Measurements from ENCODE around the gene PRXL2B. TPM values are rescaled to one million over a fixed set of nuclear protein-coding genes. Genes with fewer than 3 reads are reported as not detected.

Gene PRXL2B
- total RNA-seq, 2 donors from 2014 or later = 5.6 to 8.8 TPM

DNA sequence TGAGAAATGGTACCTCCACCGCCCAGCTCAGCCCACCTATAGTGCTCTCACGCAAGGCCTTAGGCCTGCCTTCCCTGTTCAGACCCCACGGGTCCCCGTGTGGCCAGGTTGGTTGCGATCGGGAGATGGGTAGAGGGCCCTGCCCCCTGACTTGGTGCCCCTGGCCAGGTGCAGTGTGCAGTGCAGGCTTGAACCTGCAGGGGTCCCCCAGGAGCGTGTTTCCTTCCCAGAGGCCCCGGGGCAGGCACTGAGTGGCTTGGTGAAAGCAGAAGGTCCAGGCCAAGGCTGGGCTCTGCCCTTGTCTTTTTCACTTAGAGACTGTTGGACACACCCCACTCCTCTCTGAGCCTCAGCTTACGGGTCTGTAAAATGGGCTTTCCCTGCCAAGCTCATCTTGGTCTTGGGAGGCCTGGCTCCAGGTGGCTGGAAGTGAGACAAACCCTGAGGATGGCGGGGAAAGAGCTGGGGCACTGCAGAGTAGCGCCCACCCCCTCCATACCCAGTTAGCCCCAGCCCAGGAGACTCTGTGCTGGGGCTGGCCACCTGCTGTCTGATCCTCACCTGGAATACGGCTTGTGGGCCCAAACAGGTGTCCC is 47.2 kb upstream of the PRXL2B start:
- DNase-seq (no peak), ATAC-seq (no peak)
- intact Hi-C loops (cut with DNase I) = loop anchor here (5.0 to 10.0 kb wide), 2 partner anchors 45 to 122 kb away; partner anchors contain the start of gene PRXL2B
- H3K27me3 ChIP-seq = peaks cover 0 to 4% of the 10 kb centered on the region in 2 donors
- no peak overlapping the region for H3K27ac ChIP-seq
- no peak overlapping the region for H3K4me3 ChIP-seq
- 53 to 82% methylated on average over 3 to 12 of the region's 12 CpGs for WGBS, 2 donors
- no peaks in the 10 kb centered on the region for H3K4me1 ChIP-seq
- TF ChIP-seq POLR2A (IDR thresholded peaks at IDR 0.05) = no peak
- TF ChIP-seq, protein P1, sequence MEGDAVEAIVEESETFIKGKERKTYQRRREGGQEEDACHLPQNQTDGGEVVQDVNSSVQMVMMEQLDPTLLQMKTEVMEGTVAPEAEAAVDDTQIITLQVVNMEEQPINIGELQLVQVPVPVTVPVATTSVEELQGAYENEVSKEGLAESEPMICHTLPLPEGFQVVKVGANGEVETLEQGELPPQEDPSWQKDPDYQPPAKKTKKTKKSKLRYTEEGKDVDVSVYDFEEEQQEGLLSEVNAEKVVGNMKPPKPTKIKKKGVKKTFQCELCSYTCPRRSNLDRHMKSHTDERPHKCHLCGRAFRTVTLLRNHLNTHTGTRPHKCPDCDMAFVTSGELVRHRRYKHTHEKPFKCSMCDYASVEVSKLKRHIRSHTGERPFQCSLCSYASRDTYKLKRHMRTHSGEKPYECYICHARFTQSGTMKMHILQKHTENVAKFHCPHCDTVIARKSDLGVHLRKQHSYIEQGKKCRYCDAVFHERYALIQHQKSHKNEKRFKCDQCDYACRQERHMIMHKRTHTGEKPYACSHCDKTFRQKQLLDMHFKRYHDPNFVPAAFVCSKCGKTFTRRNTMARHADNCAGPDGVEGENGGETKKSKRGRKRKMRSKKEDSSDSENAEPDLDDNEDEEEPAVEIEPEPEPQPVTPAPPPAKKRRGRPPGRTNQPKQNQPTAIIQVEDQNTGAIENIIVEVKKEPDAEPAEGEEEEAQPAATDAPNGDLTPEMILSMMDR (IDR thresholded peaks at IDR 0.05) = peak in 4 of 7 experiments; percentile 5 to 18 (median 8)
- H3K36me3 ChIP-seq (replicated peaks in 1 of 2; ENCODE audit: insufficient read depth in 1 of 2, low read depth in 2 of 2) = no peaks in the 10 kb centered on the region
- no peaks in the 10 kb centered on the region for H3K9me3 ChIP-seq

DNA sequence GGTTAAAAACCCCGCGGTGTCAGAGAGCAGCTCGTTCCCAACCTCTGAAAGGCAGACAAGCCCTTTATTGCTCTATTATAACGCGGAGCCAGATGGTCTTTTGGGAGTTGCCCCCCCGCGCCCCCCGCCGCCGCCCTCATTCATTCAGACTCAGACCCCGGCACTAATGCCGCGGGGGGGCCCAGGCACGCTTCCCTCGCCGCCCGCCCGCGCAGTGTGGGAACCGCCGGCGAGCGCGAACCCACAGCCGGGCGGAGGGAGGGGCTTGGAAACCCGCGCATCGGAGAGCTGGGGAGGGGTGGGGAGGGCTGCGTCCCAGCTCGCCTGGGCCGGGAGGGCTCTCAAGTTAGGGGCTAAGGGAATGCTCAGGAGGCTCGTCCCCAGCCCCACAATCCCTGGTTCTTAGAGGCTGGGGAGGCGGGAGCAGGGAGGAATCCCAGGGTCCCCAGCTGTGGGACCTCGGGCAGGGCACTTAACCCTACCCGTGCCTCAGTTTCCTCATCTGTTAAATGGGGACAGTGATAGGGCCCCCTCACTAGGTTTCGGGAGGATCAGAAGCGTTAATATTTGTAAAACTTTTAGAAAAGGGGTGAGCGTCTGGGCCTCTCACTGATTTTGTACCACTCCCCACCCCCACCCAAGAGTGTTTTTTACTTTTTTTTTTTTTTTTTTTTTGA is 45.6 kb upstream of the PRXL2B start:
- no peaks in the 10 kb centered on the region for H3K36me3 ChIP-seq (replicated peaks in 1 of 2; ENCODE audit: insufficient read depth in 1 of 2, low read depth in 2 of 2)
- H3K27ac ChIP-seq = no peak overlapping the region
- H3K27me3 ChIP-seq = peaks cover 0 to 4% of the 10 kb centered on the region in 2 donors
- DNase-seq (no peak), ATAC-seq (no peak)
- WGBS, 2 donors = 25 to 55% methylated on average over 6 to 14 of the region's 39 CpGs
- no peaks in the 10 kb centered on the region for H3K9me3 ChIP-seq
- intact Hi-C loops (cut with DNase I) = no loop called here
- TF ChIP-seq POLR2A (IDR thresholded peaks at IDR 0.05) = no peak
- TF ChIP-seq, protein P1 (IDR thresholded peaks at IDR 0.05) = no peak
- H3K4me3 ChIP-seq = no peak overlapping the region
- peaks cover 14% of the 10 kb centered on the region for H3K4me1 ChIP-seq

DNA sequence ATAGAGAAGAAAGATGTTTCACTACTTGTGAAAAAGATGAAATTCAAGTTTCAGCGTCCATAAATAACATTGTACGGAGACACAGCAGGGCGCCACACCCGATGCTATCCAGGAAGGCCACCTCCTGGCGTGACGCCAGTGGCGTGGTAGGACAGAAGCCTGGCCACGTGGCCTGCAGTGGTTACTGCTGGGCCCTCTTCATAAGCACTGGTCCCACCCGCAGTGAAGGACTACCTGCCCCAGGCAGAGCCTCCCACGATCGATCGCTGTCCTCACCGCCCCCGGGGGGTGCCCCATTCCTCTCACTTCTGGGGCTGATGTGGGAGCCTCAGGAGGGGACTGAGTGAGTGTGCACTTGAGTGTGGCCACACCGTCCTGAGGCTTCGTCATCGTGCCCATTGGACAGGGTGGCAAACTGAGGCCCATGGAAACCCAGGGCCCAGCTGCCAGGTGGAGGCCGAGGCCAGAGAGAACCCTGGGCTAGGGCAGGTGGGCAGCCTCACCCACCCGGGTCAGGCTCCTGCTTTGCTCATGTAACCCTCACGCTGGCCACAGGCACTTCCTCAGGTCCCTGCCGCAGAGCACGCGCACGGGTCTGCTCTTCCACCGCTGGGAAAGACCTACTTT is 44.8 kb upstream of the PRXL2B start:
- no peak for TF ChIP-seq POLR2A (IDR thresholded peaks at IDR 0.05)
- TF ChIP-seq, protein P1 (IDR thresholded peaks at IDR 0.05) = no peak
- Histone ChIP-seq H3K36me3 (replicated peaks in 1 of 2; ENCODE audit: insufficient read depth in 1 of 2, low read depth in 2 of 2) (no peaks in the 10 kb centered on the region), H3K4me3 (no peak overlapping the region), H3K27me3 (peaks cover 0 to 4% of the 10 kb centered on the region in 2 donors), H3K4me1 (peaks cover 20% of the 10 kb centered on the region), H3K9me3 (no peaks in the 10 kb centered on the region), H3K27ac (no peak overlapping the region)
- peak in 2 of 4 donors; percentile 57 to 59 for DNase-seq
- intact Hi-C loops (cut with DNase I) = no loop called here
- no peak for ATAC-seq
- 67 to 70% methylated on average over 23 to 25 of the region's 25 CpGs for WGBS, 2 donors

DNA sequence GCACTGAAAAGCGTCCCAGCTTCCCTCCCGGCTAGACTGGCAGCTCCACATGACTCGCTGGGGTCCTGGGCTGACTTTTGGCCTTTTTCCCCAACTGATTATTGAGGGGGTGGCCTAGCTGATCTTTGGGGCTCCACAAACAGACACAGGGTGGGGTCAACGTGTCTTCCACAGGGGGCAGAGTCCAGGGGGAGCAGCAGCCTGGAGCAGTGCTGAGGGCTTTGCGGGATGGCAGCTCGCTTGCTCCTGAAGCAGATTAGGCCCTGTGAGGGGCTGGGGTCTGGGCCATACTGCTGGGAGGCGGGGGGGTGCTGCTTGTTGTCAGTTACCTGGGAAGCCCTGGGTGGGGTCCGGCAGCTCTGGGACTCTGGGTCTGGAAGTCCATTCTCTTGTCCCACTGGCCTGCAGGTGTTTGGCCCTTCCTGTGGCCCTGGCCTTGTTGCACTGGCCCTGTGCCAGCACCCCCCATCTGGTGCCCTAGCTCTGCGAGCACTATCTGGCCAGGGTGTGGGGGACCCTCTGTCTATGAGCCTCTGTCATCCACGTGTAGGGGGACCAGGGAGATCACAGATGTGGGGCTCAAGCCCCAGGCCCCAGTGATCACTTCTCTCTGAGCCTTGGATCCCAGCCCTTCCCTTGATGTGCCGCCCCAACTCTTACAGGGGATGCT is 44.2 kb upstream of the PRXL2B start:
- TF ChIP-seq, protein P1 (IDR thresholded peaks at IDR 0.05) = no peak
- TF ChIP-seq POLR2A (IDR thresholded peaks at IDR 0.05) = no peak
- H3K4me1 ChIP-seq = peaks cover 26% of the 10 kb centered on the region
- H3K9me3 ChIP-seq = no peaks in the 10 kb centered on the region
- DNase-seq (no peak), ATAC-seq (no peak)
- H3K27ac ChIP-seq = no peak overlapping the region
- no peak overlapping the region for H3K4me3 ChIP-seq
- H3K36me3 ChIP-seq (replicated peaks in 1 of 2; ENCODE audit: insufficient read depth in 1 of 2, low read depth in 2 of 2) = no peaks in the 10 kb centered on the region
- peaks cover 0 to 4% of the 10 kb centered on the region in 2 donors for H3K27me3 ChIP-seq
- 81 to 88% methylated on average over 2 to 11 of the region's 11 CpGs for WGBS, 2 donors
- intact Hi-C loops (cut with DNase I) = no loop called here
